ENCODE results near the gene GALNT1. TPM values are rescaled to one million over a fixed set of nuclear protein-coding genes. Genes with fewer than 3 reads are reported as not detected.

The GALNT1 gene
- total RNA-seq, 1 donor from 2014 or later, result 104 TPM

Other genes with a start within 250 kb of the GALNT1 start
- gene ZNF24, start 237.3 kb upstream of the GALNT1 start, total RNA-seq, result 59.2 TPM
- gene ZNF396, start 204.4 kb upstream of the GALNT1 start, total RNA-seq, result 1.5 TPM
- gene INO80C, start 83.8 kb upstream of the GALNT1 start, total RNA-seq, result 22.8 TPM

Data from tongue (tissue), 1 donor.